Parathyroid adenoma (tissue), 2 donors: Measurements from ENCODE around the gene IL2RA.
"Not testable (repeated sequence)": the region's sequence is repeated elsewhere in the genome, so short reads cannot be mapped to it uniquely, and the experiment has no call there.

ENCODE experiments used
- H2AFZ ChIP-seq: fragments of 300-600 bp; sonication (generic); one replicate; pipeline ENCODE4 v1.7.0; 2017; ENCODE audit warnings: antibody characterized with exemption, mild to moderate bottlenecking
- H3K27ac ChIP-seq: fragments of 300-600 bp; sonication (generic); one replicate; pipeline ENCODE4 v1.7.0; 2017
- H3K27me3 ChIP-seq: fragments of 300-600 bp; sonication (generic); one replicate; pipeline ENCODE4 v1.7.0; 2017; ENCODE audit warnings: low read length; ENCODE audit not compliant: control insufficient read depth, insufficient read depth
- H3K36me3 ChIP-seq: fragments of 300-600 bp; sonication (generic); one replicate; pipeline ENCODE4 v1.7.0; 2017; ENCODE audit warnings: low read length; ENCODE audit not compliant: control insufficient read depth, insufficient read depth
- H3K4me1 ChIP-seq: fragments of 300-600 bp; sonication (generic); one replicate; pipeline ENCODE4 v1.7.0; 2017; ENCODE audit warnings: control low read depth
- H3K4me2 ChIP-seq: fragments of 300-600 bp; sonication (generic); one replicate; pipeline ENCODE4 v1.7.0; 2017; ENCODE audit warnings: low read length
- H3K4me3 ChIP-seq: fragments of 300-600 bp; sonication (generic); one replicate; pipeline ENCODE4 v1.7.0; 2017; ENCODE audit warnings: low read depth, low read length
- H3K79me2 ChIP-seq: fragments of 300-600 bp; sonication (generic); one replicate; pipeline ENCODE4 v1.7.0; 2017; ENCODE audit warnings: control low read depth
- H3K9ac ChIP-seq: fragments of 300-600 bp; sonication (generic); one replicate; pipeline ENCODE4 v1.7.0; 2017; ENCODE audit warnings: mild to moderate bottlenecking
- H3K9me3 ChIP-seq: fragments of 300-600 bp; sonication (generic); one replicate; pipeline ENCODE4 v1.7.0; 2017; ENCODE audit warnings: low read length; ENCODE audit not compliant: control insufficient read depth
- CTCF ChIP-seq: fragments of 300-600 bp; sonication (generic); IDR thresholded peaks from one replicate; pipeline ENCODE4 v1.7.0; 2017; ENCODE audit warnings: antibody characterized with exemption, mild to moderate bottlenecking
- donor health status: primary hyperparathyroidism.

IL2RA gene

GRCh38 chr10:6065835-6066234, 3.7 kb upstream of the IL2RA start:
- Histone ChIP-seq H3K9me3 (no peaks in the 10 kb centered on the region), H2AFZ (no peak overlapping the region), H3K4me2 (no peak overlapping the region), H3K27me3 (no peaks in the 10 kb centered on the region), H3K36me3 (no peaks in the 10 kb centered on the region), H3K27ac (peak overlapping the region; percentile 59), H3K4me1 (no peaks in the 10 kb centered on the region), H3K9ac (no peak overlapping the region), H3K4me3 (no peak overlapping the region), H3K79me2 (no peaks in the 10 kb centered on the region)
- no peak for TF ChIP-seq CTCF

DNA sequence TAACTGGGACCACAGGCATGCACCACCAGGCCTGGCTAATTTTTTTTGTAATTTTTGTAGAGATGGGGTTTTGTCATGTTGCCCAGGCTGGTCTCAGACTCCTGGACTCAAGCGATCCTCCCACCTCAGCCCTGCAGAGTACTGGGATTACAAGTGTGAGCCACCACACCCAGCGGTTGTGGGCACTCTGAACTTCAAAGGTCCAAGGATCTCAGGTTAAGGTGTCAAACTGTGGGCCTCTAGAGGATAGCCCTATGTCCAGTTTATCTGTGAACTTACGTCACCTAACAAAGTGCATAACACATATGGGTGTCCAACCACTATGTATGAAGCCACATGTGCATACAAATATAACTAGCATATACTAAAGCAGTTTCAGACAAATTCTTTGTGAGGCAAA, 3.2 kb upstream of the IL2RA start:
- Histone ChIP-seq H3K4me2 (no peak overlapping the region), H3K4me3 (no peak overlapping the region), H3K9ac (no peak overlapping the region), H3K27me3 (no peaks in the 10 kb centered on the region), H3K27ac (no peak overlapping the region), H3K9me3 (no peaks in the 10 kb centered on the region), H3K79me2 (no peaks in the 10 kb centered on the region), H3K36me3 (no peaks in the 10 kb centered on the region), H2AFZ (no peak overlapping the region), H3K4me1 (no peaks in the 10 kb centered on the region)
- no peak for TF ChIP-seq CTCF

GRCh38 chr10:6064726-6065125, 2.6 kb upstream of the IL2RA start:
- H3K27ac ChIP-seq, H3K4me1 ChIP-seq: not testable (repeated sequence)

GRCh38 chr10:6064119-6064518, 2.0 kb upstream of the IL2RA start:
- no peak overlapping the region for H3K27ac ChIP-seq

More at GRCh38 chr10:6064726-6065125, 2.6 kb upstream of the IL2RA start:
- not testable (repeated sequence) for H3K4me2 ChIP-seq, H3K9me3 ChIP-seq, H3K9ac ChIP-seq, H3K27me3 ChIP-seq, H3K36me3 ChIP-seq, H3K4me3 ChIP-seq, H3K79me2 ChIP-seq, H2AFZ ChIP-seq

GRCh38 chr10:6061056-6061455, 1.1 kb downstream of the IL2RA start:
- H2AFZ ChIP-seq, result no peak overlapping the region
- no peak overlapping the region for H3K4me3 ChIP-seq
- H3K79me2 ChIP-seq, result no peaks in the 10 kb centered on the region
- H3K4me2 ChIP-seq, result no peak overlapping the region
- H3K27ac ChIP-seq, result no peak overlapping the region
- H3K9ac ChIP-seq, result no peak overlapping the region
- no peak for TF ChIP-seq CTCF
- no peaks in the 10 kb centered on the region for H3K36me3 ChIP-seq
- H3K4me1 ChIP-seq, result no peaks in the 10 kb centered on the region
- no peaks in the 10 kb centered on the region for H3K27me3 ChIP-seq
- no peaks in the 10 kb centered on the region for H3K9me3 ChIP-seq

More at GRCh38 chr10:6064119-6064518, 2.0 kb upstream of the IL2RA start:
- Histone ChIP-seq H3K4me1 (no peaks in the 10 kb centered on the region), H3K9ac (no peak overlapping the region), H3K9me3 (no peaks in the 10 kb centered on the region), H3K4me2 (no peak overlapping the region), H3K79me2 (no peaks in the 10 kb centered on the region), H2AFZ (no peak overlapping the region), H3K4me3 (no peak overlapping the region), H3K27me3 (no peaks in the 10 kb centered on the region), H3K36me3 (no peaks in the 10 kb centered on the region)
- TF ChIP-seq CTCF, result no peak
